Gastroesophageal sphincter (tissue), 4 donors: ENCODE results near the gene PPP1R12C. TPM values are rescaled to one million over a fixed set of nuclear protein-coding genes. Genes with fewer than 3 reads are reported as not detected.

ENCODE experiments used
- ATAC-seq: fragments of 150-250 bp; one replicate; pipeline ENCODE4 v1.9.1; 2016; ENCODE audit warnings: mild to moderate bottlenecking, moderate library complexity
- H3K27ac ChIP-seq, 4 donors: fragments of 200-600 bp; sonication (generic) in 3 of 4; 1 replicate in 3 of 4; 2 replicates in 1 of 4; pipeline ENCODE4 v1.5.1; 2016 to 2019
- H3K27me3 ChIP-seq: fragments of 200-600 bp; sonication (generic); one replicate; pipeline ENCODE4 v1.5.1; 2019
- H3K36me3 ChIP-seq, 2 donors: fragments of 200-600 bp; sonication (generic); one replicate each; pipeline ENCODE4 v1.5.1; 2019; ENCODE audit warnings: control low read depth in 1 of 2
- H3K4me1 ChIP-seq, 3 donors: fragments of 200-600 bp; sonication (generic); 1 replicate in 2 of 3; 2 replicates in 1 of 3; pipeline ENCODE4 v1.5.1; 2016 to 2019; ENCODE audit warnings: control low read depth in 2 of 3
- H3K4me3 ChIP-seq, 2 donors: fragments of 200-600 bp; sonication (generic); one replicate each; pipeline ENCODE4 v1.5.1; 2019; ENCODE audit warnings: mild to moderate bottlenecking in 1 of 2, moderate library complexity in 1 of 2
- H3K9me3 ChIP-seq, 3 donors: fragments of 200-600 bp; sonication (generic); one replicate each; pipeline ENCODE4 v1.5.1; 2017 to 2019; ENCODE audit warnings: control low read depth in 2 of 3
- EP300 ChIP-seq: sonication (generic); formaldehyde crosslinking; IDR thresholded peaks from one replicate; pipeline ENCODE4 v1.6.1; 2017; ENCODE audit warnings: antibody characterized with exemption, mild to moderate bottlenecking
- POLR2A ChIP-seq, 2 donors: fragments of 450-650 bp; IDR thresholded peaks; one replicate each; pipeline ENCODE4 v1.6.1; 2017; ENCODE audit warnings: antibody characterized with exemption in 2 of 2, mild to moderate bottlenecking in 2 of 2, moderate library complexity in 1 of 2
- POLR2AphosphoS5 ChIP-seq: sonication (generic); formaldehyde crosslinking; IDR thresholded peaks from one replicate; pipeline ENCODE4 v1.6.1; 2017; ENCODE audit warnings: antibody characterized with exemption
- WGBS, 2 donors: methylation state at CpG; one replicate each; pipeline ENCODE4 v1.1.5; 2018; ENCODE audit warnings: low coverage in 1 of 2; 5-methylcytosine and 5-hydroxymethylcytosine counted together
- total RNA-seq, 4 donors: library from RNA; depleted of rRNA; stranded (reverse); fragments of >200 nt; gene quantifications; one replicate each; pipeline ENCODE4 v1.1.0, GENCODE V29; 2016
- TF ChIP-seq, protein P1 (sequence below), 4 experiments: fragments of 200-600 bp in 2 of 4; fragments of 450-650 bp in 2 of 4; sonication (generic) in 1 of 4; IDR thresholded peaks; one replicate each; pipeline ENCODE4 v1.5.1; 2017 to 2019; ENCODE audit warnings: antibody characterized with exemption in 4 of 4, mild to moderate bottlenecking in 2 of 4, moderate library complexity in 2 of 4

Gene PPP1R12C
- total RNA-seq, 4 donors from 2014 or later, result 268 to 479 (median 276) TPM

DNA sequence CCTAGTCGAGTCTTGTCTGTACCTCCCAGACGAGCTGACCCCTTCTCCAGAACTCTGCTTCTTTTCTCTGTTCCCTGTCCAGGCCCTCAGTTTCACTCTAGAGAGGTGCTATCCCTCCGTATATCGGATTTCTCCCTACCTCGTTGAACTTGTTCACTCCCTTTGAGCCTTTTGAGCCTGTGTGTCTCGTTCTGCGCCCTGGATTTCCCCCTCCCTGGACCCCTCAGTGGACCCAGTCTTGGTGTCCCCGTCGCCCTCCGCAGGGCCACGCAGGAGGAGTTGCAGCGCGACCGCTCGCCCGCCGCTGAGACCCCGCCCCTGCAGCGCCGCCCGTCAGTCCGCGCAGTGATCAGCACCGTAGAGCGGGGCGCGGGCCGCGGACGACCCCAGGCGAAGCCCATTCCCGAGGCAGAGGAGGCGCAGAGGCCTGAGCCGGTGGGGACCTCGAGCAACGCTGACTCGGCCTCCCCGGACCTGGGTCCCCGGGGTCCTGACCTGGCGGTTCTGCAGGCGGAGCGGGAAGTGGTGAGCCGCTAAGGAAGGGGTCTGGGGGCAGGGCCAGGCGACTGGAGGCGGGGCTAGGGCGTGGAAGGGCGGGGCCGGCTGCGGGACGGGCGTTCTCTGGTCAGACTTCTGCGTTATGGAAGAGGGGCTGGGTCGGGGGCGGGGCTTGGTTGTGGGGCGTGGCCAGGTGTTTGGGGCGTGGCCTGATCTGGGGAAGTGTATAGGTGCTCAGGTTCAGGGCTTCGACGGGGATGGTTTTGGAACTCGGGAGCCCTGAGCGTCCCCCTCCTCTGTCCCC is 36.3 kb downstream of the PPP1R12C start:
- peaks cover 0 to 37% (median 14%) of the 10 kb centered on the region in 3 donors for H3K4me1 ChIP-seq
- no peak overlapping the region for H3K27ac ChIP-seq
- H3K36me3 ChIP-seq, result no peaks in the 10 kb centered on the region
- H3K9me3 ChIP-seq, result no peaks in the 10 kb centered on the region
- no peak for TF ChIP-seq POLR2AphosphoS5
- TF ChIP-seq POLR2A (IDR thresholded peaks at IDR 0.05), result no peak
- TF ChIP-seq EP300, result no peak
- TF ChIP-seq, protein P1, sequence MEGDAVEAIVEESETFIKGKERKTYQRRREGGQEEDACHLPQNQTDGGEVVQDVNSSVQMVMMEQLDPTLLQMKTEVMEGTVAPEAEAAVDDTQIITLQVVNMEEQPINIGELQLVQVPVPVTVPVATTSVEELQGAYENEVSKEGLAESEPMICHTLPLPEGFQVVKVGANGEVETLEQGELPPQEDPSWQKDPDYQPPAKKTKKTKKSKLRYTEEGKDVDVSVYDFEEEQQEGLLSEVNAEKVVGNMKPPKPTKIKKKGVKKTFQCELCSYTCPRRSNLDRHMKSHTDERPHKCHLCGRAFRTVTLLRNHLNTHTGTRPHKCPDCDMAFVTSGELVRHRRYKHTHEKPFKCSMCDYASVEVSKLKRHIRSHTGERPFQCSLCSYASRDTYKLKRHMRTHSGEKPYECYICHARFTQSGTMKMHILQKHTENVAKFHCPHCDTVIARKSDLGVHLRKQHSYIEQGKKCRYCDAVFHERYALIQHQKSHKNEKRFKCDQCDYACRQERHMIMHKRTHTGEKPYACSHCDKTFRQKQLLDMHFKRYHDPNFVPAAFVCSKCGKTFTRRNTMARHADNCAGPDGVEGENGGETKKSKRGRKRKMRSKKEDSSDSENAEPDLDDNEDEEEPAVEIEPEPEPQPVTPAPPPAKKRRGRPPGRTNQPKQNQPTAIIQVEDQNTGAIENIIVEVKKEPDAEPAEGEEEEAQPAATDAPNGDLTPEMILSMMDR (IDR thresholded peaks at IDR 0.05), result no peak
- peaks cover 95% of the 10 kb centered on the region for H3K27me3 ChIP-seq
- WGBS, 2 donors, result 0% methylated on average over 4 to 14 of the region's 60 CpGs
- peak; percentile 55 for ATAC-seq
- H3K4me3 ChIP-seq, result peak overlapping the region in 1 of 2 donors; percentile 51

GRCh38 chr19:55080121-55080967 is 37.1 kb downstream of the PPP1R12C start:
- Histone ChIP-seq H3K4me3 (peak overlapping the region in 1 of 2 donors; percentile 51), H3K27ac (no peak overlapping the region), H3K9me3 (no peaks in the 10 kb centered on the region), H3K36me3 (no peaks in the 10 kb centered on the region), H3K27me3 (peaks cover 93% of the 10 kb centered on the region), H3K4me1 (peaks cover 0 to 32% (median 14%) of the 10 kb centered on the region in 3 donors)
- ATAC-seq, result peak; percentile 23
- WGBS, 2 donors, result 4 to 17% methylated on average over 2 to 21 of the region's 55 CpGs
- TF ChIP-seq, protein P1 (IDR thresholded peaks at IDR 0.05), result no peak
- TF ChIP-seq EP300, result no peak
- no peak for TF ChIP-seq POLR2A (IDR thresholded peaks at IDR 0.05)
- TF ChIP-seq POLR2AphosphoS5, result no peak

- ATAC-seq, result no peak
- WGBS, 2 donors, result 47 to 78% methylated on average over 2 to 6 of the region's 19 CpGs
- Histone ChIP-seq H3K27ac (no peak overlapping the region), H3K27me3 (peaks cover 93% of the 10 kb centered on the region), H3K36me3 (no peaks in the 10 kb centered on the region), H3K4me3 (no peak overlapping the region), H3K9me3 (no peaks in the 10 kb centered on the region), H3K4me1 (peaks cover 0 to 32% (median 14%) of the 10 kb centered on the region in 3 donors)
- TF ChIP-seq EP300, result no peak
- TF ChIP-seq POLR2AphosphoS5, result no peak
- TF ChIP-seq POLR2A (IDR thresholded peaks at IDR 0.05), result no peak
- TF ChIP-seq, protein P1 (IDR thresholded peaks at IDR 0.05), result no peak
These were observed 37.9 kb downstream of the PPP1R12C start for GRCh38 chr19:55079400-55080038.

DNA sequence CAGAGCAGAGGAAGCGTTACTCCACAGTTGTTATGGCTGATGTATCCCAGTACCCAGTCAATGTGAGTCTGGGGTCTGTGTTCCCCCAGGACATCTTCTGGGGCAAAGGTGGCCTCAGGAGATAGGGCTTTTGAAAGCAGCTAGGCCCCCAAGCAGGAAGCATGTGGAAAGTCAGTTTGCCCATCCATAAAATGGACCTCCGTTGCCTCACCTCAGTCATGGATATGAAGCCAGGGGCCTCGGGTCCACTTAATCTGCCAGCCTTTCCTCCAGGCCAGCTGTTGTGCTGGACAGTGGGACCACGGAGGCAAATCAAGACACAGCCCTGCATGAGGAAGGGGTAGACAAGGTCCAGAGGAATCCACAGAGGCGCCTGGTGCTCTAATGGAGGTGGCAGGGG is 38.4 kb downstream of the PPP1R12C start:
- H3K4me3 ChIP-seq, result no peak overlapping the region
- no peak overlapping the region for H3K27ac ChIP-seq
- no peaks in the 10 kb centered on the region for H3K36me3 ChIP-seq
- peaks cover 93% of the 10 kb centered on the region for H3K27me3 ChIP-seq
- TF ChIP-seq POLR2A (IDR thresholded peaks at IDR 0.05) (no peak), EP300 (no peak), POLR2AphosphoS5 (no peak)
- TF ChIP-seq, protein P1 (IDR thresholded peaks at IDR 0.05), result no peak
- no peak for ATAC-seq
- H3K9me3 ChIP-seq, result no peaks in the 10 kb centered on the region
- H3K4me1 ChIP-seq, result peaks cover 0 to 32% (median 14%) of the 10 kb centered on the region in 3 donors
- WGBS, 2 donors, result 59 to 100% methylated on average over 1 to 4 of the region's 5 CpGs
